HG03575 (cell line): ENCODE measurements around the gene RPTOR.

Experiments used
- ATAC-seq: cut with Tn5 transposase; IDR thresholded peaks from one replicate; pipeline ENCODE4 v1.9.1; 2021; ENCODE audit not compliant: unreplicated experiment, insufficient number of reproducible peaks, low FRiP score; ENCODE audit errors: extremely low read depth

Gene RPTOR

GRCh38 chr17:80955078-80955477 is 410.4 kb downstream of the RPTOR start:
- no peak for ATAC-seq

- ATAC-seq, result no peak
Observed at GRCh38 chr17:80955671-80956280, 411.1 kb downstream of the RPTOR start.

GRCh38 chr17:80956321-80957190 is 411.9 kb downstream of the RPTOR start:
- ATAC-seq, result no peak

- no peak for ATAC-seq
Observed at GRCh38 chr17:80957461-80957941, 412.9 kb downstream of the RPTOR start.

- ATAC-seq, result no peak
Observed at GRCh38 chr17:80959330-80960036, 414.8 kb downstream of the RPTOR start.

- no peak for ATAC-seq
Observed at GRCh38 chr17:80960037-80960796, 415.6 kb downstream of the RPTOR start.

GRCh38 chr17:80960797-80961452 is 416.3 kb downstream of the RPTOR start:
- no peak for ATAC-seq

- ATAC-seq, result no peak
Observed at GRCh38 chr17:80961541-80962330, 417.1 kb downstream of the RPTOR start.

GRCh38 chr17:80962356-80963329 is 418.0 kb downstream of the RPTOR start:
- no peak for ATAC-seq

- no peak for ATAC-seq
Observed at GRCh38 chr17:80963812-80964543, 419.3 kb downstream of the RPTOR start.

GRCh38 chr17:80964544-80964856 is 419.9 kb downstream of the RPTOR start:
- ATAC-seq, result no peak

- no peak for ATAC-seq
Observed at GRCh38 chr17:80964859-80965580, 420.4 kb downstream of the RPTOR start.

GRCh38 chr17:80965606-80966005 is 421.0 kb downstream of the RPTOR start:
- ATAC-seq, result no peak

GRCh38 chr17:80967404-80967872 is 422.8 kb downstream of the RPTOR start:
- ATAC-seq, result no peak

- no peak for ATAC-seq
Observed at GRCh38 chr17:80968602-80969029, 424.0 kb downstream of the RPTOR start.
